Islet precursor cell (in vitro differentiated cells): ENCODE measurements around the gene ZNF106.

Experiments
- DNase-seq: peaks from one replicate; pipeline ENCODE4 v3.0.0-alpha.2; 2018

The ZNF106 gene

DNA sequence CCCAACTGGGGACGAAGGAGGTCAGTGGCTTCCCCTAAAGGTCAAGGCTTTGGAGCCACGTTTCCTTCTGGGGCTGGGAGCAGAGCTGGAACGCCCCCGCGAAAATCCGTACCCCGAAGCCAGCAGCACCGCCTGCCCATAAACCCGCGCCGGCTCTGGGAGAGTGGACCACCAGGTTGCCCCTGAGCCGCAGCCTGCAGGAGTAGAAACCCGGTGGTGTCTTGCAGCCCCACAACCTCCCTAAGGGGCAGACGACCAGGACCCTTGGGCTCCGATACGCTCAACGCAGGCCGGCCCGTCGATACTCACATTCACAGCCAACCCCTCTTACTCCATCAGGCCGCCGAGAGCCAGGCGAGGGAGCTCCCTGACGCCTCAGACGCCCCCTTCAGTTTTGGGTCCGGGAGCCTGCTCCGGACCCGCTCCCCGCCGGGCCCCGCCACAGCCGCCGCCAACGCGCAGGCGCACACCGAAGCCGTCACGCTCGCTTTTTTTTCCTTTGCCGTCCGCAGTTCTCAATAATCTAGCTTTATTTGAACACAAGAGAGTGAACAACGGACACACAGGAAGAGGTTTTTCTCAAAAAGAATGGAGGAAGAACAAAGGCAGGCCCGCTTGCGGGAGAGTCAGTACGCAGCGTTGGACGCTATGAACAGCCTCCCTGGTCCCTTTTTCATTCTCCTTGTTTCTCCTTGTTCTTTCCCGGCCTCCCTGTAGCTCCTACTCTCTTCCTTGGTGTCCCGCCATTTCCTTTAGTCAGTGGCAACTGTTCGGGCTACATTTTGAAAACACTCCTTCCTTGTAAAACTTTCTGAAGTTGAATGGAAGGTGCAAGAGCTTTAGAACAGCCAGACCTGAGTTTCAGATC, at the start of gene ZNF106:
ZNF106 (minus strand) TSS at position 471 of the 868 bp plus-strand sequence. CDS start 18,852 bp downstream, outside the sequence.
- DNase-seq, result peak; percentile 93

DNA sequence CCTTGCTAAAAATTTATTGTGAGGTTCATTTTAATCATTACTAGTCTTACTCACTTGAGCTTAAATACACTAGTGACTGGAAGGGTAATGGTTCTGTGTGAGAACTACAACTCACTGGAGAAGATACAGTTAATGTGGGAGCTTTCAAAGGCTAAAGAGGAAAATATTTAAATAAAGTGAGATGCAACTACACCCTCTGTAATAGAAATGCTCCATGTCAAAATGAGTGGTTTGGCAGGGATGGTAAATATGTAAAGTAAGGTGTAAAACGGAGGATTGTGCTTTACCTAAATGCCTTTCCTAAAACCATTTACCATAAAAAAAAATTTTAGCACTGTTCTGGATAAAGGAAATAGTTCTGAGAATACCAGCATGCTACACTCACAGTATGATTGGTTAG, 42.3 kb upstream of the ZNF106 start:
- no peak for DNase-seq

DNA sequence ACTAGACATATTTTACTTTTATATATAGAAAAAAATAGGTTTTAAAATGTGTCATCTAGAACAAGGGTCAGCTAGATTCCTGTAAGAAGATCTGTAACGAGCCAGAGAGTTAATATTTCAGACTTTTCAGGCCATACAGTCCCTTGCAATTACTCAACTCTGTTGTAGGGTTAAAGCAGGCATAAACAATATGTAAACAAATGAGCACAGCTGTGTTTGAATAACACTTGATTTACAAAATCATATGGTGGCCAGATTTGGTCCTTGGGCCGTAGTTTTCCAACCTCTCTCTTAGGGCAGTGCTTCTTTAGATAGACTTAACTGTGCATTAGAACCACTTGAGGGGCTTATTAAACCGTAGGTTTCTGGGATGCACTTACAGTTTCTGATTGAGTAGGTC, 38.0 kb upstream of the ZNF106 start:
- no peak for DNase-seq

DNA sequence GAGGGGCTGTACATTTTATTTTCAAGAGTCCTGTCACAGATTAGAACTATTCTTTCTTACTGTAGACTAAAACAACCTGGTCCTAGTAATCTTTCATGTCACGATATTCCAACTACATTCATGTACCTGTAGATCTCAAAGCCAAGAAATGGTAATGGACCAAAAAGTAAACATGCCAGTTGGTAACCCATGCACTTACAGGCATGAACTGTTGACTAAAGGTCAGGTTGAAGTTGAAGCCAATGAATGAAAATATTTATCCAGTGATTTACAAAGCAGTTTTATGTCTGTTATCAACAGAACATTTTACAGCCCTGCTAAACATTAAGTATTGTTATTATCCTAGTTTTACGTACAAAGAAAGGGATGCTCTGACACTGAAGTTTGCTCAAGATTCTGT, 32.4 kb upstream of the ZNF106 start:
- DNase-seq, result no peak

DNA sequence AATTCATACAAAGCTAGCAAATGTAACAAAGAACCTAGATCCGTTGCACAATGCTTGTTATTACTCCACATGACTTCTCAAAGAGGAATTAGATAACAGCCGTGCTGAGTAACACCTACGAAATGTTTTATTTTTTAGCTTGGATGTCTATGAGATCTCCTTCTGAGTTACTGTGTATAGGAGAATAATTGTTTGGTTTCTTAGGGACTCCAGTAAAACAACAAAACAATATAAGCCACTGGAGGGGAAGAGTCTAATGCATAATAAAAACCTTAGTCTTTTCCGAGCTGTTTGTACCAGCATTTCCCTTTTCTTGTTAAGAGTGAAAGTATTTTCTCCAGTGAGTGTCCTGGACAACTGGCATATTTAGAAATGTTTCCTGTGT, 20.1 kb upstream of the ZNF106 start:
- no peak for DNase-seq

DNA sequence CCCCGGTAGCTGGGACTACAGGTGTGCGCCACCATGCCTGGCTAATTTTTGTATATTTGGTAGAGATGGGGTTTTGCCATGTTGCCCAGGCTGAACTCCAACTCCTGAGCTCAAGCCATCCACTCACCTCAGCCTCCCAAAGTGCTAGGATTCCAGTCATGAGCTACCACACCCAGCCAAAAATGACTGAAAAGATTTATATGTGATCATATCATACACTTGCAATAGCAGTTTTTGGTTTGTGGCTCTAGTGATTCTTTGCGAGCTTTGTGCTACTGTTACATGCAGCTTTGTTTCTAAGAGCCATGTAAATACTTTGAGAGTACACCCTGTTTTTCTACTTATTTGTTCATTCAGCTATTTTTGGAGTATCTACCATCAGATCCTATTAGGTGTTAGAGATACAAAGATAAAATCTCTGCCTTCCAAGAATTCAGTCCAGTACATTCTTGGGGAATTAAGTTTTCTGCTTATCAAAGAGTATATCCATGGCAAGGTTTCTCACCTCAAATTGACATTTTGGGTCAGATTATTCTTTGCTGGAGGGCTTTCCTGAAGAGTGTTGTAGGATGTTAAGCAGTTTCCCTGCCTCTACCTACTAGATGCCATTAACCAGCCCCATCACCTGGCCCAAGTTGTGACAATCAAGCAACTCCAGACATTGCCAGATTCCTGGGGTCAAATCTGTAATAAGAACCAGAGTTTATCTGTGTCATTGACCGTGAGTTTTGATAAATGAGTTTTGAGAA, 19.5 kb upstream of the ZNF106 start:
- DNase-seq, result no peak

DNA sequence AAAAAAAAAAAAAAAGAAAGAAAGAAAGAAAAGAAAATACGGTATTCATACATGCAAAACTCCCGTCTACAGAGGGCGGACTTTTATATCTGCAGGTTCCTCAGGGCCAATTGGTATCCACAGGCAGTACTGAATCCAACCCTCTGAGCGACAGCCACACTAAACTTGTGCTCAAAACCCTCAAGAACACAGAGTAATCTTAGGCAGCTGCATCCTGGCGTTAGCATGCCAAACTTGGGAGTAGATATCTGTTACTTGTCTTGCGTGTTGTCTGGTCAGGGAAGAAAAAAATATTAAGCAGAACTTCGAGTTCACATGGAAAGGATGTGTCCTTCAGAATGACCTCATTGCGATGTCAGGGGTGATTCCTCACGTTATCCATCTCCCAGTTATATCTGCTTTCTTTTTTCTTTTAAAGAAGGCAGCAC, 17.3 kb upstream of the ZNF106 start:
- no peak for DNase-seq

DNA sequence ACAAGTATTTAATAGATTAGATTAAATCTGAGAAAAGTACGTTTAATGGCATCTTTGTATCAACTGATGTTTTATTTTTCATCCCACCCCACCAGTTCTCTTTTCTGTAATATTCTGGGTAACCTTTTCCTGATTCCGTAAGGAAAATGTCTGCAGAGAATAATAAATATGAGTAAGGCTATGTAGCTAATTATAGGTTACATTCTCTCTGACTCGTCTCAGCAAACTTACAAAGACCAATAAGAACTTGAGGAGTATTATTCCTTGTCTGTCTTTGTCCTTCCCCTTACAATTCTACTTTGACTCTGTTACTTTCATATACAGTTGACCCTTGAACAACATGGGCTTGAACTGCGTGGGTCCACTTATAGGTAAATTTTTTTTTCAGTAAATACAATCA, 16.6 kb upstream of the ZNF106 start:
- DNase-seq, result no peak

DNA sequence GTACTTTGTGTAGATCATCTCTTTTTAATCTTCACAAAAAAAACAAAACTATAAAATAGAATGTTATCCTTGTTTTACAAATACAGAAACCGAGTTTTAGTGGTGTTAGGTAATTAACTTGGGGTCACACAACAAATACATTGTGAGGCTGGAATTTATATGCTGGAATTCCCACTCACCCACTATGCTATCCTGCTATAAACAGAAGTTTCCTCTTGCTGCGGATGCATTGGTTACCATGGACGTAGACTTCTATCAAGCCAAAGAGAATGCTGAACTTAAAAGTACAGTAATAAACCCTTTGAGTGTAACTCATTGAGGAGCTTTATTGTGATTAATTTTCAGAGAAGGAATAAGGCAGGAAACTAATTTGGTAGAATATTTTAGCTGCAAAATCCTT, 13.7 kb upstream of the ZNF106 start:
- no peak for DNase-seq

DNA sequence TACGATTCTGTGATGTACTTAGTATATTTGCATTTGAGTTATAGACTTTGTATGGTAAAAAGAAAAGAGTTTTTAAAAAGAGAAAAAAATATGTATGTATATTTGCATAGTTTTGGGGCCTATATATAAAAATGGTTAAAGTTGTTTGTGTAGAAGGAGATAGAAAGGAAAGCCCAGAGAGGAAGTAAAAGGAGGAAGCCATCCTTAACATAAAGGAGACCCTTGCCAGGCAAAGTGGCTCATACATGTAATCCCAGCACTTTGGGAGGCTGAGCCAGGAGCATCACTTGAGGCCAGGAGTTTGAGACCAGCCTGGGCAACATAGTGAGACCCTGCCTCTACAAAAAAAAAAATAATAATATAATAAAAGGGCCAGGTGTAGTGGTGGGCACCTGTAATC, 12.9 kb upstream of the ZNF106 start:
- DNase-seq, result no peak

DNA sequence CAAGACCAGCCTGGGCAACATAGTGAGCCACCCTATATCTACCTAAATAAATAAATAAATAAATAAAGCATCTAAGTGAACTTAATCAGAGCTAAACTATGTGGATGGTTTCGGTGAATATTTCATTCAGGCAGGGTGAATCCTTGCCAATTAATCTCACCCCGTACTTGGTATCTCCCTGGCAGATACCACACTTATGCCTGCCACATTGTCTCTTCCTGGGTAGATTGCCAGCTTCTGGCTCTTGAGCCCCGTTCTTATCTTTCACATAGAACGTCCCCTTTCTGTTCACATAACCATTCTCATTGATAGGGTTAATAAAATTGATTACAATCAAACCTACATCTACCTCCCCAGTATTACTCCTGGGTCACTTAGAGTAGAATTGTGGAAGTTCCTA, 11.5 kb upstream of the ZNF106 start:
- no peak for DNase-seq

DNA sequence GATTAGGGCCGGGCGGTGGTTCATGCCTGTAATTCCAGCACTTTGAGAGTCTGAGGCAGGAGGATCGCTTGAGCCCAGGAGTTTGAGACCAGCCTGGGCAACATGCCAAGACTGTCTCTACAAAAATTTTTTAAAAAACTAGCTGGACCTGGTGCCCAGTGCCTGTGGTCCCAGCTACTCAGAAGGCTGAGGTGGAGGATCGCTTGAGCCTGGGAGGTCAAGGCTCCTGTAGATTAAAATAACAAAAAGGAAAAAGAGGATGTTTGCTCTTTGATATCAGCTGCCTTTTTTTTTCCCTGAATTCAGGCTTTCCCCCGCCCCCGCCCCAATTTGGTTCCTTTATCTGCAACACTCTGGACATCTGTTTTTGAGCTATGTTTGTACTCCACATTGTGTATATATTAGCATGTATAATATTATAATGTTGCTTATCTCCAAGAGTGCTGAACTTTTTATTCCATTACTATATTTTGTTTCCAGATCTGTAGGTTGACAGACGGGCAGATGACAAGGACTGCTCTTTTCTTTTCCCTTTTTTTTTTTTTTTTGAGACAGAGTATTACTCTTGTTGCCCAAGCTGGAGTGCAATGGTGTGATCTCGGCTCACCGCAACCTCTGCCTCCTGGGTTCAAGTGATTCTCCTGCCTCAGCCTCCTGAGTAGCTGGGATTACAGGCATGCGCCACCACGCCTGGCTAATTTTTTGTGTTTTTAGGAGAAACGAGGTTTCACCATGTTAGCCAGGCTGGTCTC, 9.1 kb upstream of the ZNF106 start:
- DNase-seq, result no peak

DNA sequence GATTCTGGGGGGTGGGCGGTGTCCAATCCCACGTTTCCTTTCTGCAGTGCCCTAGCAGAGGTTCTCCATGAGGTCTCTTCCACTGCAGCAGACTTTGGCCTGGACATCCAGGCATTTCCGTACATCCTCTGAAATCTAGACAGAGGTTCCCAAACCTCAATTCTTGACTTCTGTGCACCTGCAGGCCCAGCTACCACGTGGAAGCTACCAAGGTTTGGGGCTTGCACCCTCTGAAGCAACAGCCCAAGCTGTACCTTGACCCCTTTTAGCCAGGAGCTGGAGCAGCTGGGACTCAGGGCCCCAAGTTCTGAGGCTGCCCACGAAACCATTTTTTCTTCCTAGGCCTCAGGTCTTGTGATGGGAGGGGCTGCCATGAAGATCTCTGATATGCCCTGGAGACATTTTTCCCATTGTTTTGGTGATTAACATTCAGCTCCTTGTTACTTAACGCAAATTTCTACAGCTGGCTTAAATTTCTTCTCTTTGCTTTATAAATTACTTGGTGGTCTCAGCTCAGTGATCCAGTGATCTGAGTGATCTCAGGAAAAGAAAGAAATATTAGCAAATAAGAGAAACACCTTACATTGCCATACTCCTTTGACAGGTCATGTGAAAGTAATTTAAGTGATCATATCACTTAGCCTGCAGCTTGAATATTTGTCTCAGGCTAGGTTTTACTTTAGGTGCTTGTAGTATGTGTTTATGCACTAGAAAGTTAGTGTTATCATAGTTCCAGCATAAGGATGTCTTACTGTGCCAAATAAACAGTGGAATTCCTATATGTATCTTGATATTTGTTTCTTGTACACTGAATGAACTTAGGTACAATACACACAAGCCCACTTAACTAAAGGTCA, 7.5 kb upstream of the ZNF106 start:
- DNase-seq, result no peak

DNA sequence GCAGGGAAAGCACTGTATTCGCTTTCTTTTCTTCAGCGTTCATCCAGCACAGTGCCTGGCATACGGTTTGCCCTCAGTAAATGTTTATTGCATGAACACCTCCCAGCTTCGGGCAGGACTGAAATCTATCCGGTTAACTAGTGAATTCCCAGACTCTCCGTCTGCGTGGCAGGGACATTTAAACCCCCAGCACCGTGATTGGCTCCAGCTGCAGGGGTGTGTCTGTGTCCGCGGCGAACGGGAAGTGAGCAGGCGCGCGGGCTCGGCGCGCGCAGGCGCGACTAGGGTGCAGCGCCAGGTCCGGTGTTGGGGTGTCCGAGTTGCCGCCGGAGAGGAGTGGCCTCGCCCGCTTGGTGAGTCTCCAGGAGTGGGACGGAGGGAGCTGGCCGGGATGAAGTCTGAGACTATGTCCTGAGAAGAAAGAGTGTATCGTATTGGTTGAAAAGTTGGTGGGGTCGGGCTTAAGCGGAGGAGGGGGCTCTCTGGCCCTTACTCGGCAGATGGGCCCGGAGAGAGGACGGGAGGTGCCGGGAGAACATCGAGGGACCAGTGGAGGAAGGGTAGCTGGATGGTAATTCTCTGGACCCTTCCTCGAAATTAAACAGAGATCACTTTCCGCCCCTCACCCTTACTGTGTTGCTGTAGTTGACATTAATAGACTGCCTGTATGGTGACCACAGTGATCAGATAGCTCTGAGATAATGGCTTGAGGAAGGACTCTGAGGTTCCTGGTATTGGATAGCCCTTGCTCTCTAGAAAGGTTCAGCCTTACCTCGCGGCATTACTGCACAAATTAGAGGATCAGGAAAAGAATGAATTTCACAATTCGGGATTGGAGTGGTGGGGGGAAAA, 4.6 kb upstream of the ZNF106 start, which contains the start of gene SNAP23:
SNAP23 (plus strand) TSS at position 274 of the 852 bp plus-strand sequence. CDS start 16,213 bp downstream, outside the sequence.
- DNase-seq, result peak; percentile 98

DNA sequence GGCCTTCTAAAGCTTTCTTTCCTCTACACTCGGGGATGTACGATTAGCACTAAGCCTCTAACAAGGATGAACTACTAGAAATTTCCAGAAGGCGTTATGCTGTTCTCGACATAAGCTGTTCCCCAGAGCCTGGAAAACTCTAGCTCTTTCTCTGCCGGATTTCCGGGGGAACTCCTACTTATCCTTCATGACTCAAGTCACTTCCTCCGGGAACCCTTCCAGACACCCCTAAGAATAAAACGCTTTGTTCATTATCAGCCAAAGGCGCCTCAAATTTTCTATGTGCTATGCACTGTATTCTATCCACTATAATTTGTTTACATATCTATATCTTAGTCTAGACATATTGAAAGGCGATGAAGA, 4.0 kb upstream of the ZNF106 start:
- no peak for DNase-seq

DNA sequence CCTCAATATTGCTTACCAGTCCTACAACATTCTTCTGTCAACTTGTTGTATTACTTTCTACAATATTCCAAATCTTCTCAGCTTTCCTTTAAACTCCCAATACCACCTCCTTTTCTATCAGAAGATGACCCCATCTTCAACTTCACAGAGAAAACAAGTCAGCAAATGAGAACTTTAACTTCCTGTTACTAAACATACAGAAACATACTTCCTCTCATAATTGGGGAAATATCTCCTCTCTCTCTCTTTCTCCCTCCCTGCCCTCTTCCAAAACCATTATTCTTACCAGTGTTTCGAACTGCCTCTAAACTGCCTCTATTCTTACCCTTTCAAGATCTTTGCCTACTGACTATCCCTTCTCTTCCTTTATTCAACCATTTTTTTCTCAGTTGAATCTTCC, 2.7 kb upstream of the ZNF106 start:
- no peak for DNase-seq

DNA sequence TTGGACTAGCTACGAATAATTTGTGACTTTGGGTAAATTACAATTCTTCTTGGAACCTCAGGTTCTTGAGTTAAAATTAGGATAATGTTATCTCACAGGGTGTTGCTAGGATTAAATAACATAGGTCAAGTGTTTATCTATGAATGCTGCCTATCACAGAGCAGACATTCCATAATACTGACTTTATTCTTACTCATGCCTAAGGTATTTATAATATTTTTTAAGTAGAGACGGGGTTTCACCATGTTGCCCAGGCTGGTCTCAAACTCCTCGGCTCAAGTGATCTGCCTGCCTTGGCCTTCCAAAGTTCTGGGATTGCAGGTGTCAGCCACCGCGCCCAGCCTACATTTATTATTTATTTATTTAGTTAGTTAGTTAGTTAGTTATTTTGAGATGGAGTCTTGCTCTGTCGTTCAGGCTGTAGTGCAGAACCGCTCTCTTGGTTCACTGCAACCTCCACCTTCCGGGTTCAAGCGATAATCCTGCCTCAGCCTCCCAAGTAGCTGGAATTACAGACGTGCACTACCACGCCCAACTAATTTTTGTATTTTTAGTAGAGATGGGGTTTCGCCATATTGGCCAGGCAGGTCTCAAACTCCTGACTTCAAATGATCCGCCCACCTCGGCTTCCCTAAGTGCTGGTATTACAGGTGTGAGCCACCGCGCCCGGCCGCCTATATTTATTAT, 741 bp upstream of the ZNF106 start:
- no peak for DNase-seq

DNA sequence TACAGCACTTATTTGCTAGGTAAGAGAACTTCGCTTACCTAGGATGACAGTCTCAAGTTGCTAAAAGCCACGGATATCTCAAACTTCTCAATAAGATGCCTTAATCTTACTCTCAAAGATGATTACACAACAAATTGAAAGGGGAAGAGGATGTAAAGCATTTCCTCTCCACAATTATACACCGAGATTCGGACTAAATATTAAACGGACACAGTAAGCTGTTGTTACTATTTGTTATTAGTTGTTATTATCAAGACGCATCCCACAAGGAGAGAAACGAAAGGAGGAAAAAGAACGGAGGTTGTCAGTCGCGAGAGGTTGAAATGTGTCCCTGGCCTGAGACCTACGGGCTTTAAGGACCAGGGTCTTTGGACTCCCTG, 660 bp downstream of the ZNF106 start:
- DNase-seq, result no peak

DNA sequence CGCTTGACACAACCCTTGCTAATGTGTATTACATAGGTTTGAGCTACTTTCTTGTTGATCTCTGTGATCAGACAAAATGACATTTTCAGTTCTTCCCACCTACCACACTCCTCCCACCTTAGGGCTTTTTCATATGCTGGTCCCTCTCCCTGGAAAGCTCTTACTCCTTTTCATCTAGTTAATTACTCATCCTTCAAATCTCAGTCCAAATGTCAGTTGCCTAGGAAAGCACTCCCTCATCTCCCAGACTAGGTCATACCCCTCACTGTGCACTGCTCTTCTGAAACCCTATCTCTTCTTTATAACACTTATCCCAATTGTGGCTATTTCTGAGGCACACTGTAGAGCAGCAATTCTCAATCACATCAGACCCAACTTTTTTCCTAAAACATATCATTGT, 7.3 kb downstream of the ZNF106 start:
- no peak for DNase-seq

DNA sequence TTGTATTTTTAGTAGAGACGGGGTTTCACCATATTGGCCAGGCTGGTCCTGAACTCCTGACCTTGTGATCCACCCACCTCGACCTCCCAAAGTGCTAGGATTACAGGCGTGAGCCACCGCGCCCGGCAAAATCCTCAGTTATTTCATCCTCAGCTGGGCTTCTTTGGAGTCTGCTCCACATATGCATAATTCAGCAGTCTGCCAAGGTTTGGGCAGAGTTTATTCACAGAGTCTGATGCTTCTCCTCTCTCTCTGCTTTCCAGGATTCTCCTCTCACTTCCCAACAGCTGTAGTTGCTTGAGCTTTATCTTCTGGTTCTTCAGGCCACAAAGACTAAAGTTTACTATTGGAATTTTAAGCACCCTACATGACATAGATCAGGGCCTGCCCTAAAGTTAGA, 8.2 kb downstream of the ZNF106 start:
- DNase-seq, result no peak

DNA sequence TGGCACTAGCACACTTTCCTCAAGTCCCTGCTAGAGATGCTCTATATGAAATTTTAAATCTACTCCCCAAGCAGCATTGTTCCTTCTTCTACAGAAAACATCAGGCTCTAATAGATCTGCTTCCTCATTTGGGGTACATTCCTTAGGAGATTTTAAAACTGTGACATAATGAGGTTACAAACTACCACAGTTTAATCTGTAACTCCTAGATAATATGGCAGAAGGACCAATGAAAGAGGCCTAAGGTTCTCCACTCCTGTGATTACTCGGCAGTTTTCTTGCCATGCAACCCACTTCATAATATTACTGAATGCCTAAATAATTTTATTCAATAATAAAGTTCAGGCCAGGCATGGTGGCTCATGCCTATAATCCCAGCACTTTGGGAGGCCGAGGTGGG, 16.1 kb downstream of the ZNF106 start:
- DNase-seq, result no peak
